KMS-11 (cell line): ENCODE data around the gene CHKB.

Experiments used
- H2AFZ ChIP-seq: fragments of 200-600 bp; sonication (generic); 2 replicates; pipeline ENCODE4 v1.6.1; 2016; ENCODE audit warnings: antibody characterized with exemption, mixed run types, low read depth
- H3K27ac ChIP-seq: fragments of 200-600 bp; sonication (generic); 2 replicates; pipeline ENCODE4 v1.6.1; 2016; ENCODE audit warnings: mild to moderate bottlenecking, mixed run types
- H3K27me3 ChIP-seq: fragments of 200-600 bp; sonication (generic); 2 replicates; pipeline ENCODE4 v1.6.1; 2017; ENCODE audit warnings: mild to moderate bottlenecking, low read depth, mixed run types, moderate library complexity; ENCODE audit not compliant: insufficient read depth
- H3K36me3 ChIP-seq: fragments of 200-600 bp; sonication (generic); 2 replicates; pipeline ENCODE4 v1.6.1; 2017; ENCODE audit warnings: mild to moderate bottlenecking, mixed run types; ENCODE audit not compliant: insufficient read depth
- H3K4me1 ChIP-seq: fragments of 200-600 bp; sonication (generic); 2 replicates; pipeline ENCODE4 v1.6.1; 2016; ENCODE audit warnings: mild to moderate bottlenecking, low read depth, mixed run types; ENCODE audit not compliant: poor library complexity, severe bottlenecking
- H3K4me2 ChIP-seq: fragments of 200-600 bp; sonication (generic); 2 replicates; pipeline ENCODE4 v1.7.0; 2016; ENCODE audit warnings: mild to moderate bottlenecking, mixed run types
- H3K4me3 ChIP-seq: fragments of 200-600 bp; sonication (generic); IDR thresholded peaks from 2 replicates; pipeline ENCODE4 v1.6.1; 2017; ENCODE audit warnings: low read depth, low read length, mixed read lengths; ENCODE audit not compliant: insufficient read depth
- H3K79me2 ChIP-seq: fragments of 200-600 bp; sonication (generic); 2 replicates; pipeline ENCODE4 v1.6.1; 2016; ENCODE audit warnings: low read depth, mixed run types; ENCODE audit not compliant: insufficient read depth
- H3K9ac ChIP-seq: fragments of 200-600 bp; sonication (generic); 2 replicates; pipeline ENCODE4 v1.6.1; 2016; ENCODE audit warnings: mild to moderate bottlenecking, mixed run types
- H4K20me1 ChIP-seq: fragments of 200-600 bp; sonication (generic); 2 replicates; pipeline ENCODE4 v1.6.1; 2016; ENCODE audit warnings: mild to moderate bottlenecking, mixed run types; ENCODE audit not compliant: insufficient read depth
- TF ChIP-seq, protein P1 (sequence below): fragments of 200-600 bp; sonication (generic); conservative IDR thresholded peaks from 2 replicates; pipeline ENCODE4 v1.6.1; 2017; ENCODE audit warnings: low read depth, mild to moderate bottlenecking, antibody characterized with exemption, low read length, moderate library complexity, mixed read lengths

Gene CHKB

DNA sequence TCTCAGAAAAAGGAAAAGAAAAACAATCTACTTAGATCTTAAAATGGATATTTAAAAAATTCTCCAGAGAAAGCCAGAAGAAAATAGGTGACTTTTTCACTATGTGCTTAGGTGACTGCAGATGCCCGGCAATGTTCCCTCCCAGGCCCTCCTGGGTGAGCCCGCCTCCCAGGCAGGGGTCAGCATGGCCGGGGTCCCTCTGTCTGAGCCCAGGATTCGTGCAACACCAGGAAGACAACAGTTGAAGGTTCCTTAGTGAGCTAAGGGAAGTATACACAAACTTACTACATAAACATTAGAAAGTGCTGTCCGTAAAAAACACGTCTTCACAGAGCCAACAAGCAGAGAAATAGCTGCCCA is 29.5 kb upstream of the CHKB start:
- Histone ChIP-seq H3K4me1 (no peaks in the 10 kb centered on the region), H3K27me3 (peaks cover 42% of the 10 kb centered on the region), H3K4me3 (no peak overlapping the region), H3K27ac (no peak overlapping the region), H3K9ac (no peak overlapping the region), H2AFZ (no peak overlapping the region), H3K79me2 (no peaks in the 10 kb centered on the region), H4K20me1 (no peaks in the 10 kb centered on the region), H3K4me2 (no peak overlapping the region), H3K36me3 (no peaks in the 10 kb centered on the region)
- TF ChIP-seq, protein P1, sequence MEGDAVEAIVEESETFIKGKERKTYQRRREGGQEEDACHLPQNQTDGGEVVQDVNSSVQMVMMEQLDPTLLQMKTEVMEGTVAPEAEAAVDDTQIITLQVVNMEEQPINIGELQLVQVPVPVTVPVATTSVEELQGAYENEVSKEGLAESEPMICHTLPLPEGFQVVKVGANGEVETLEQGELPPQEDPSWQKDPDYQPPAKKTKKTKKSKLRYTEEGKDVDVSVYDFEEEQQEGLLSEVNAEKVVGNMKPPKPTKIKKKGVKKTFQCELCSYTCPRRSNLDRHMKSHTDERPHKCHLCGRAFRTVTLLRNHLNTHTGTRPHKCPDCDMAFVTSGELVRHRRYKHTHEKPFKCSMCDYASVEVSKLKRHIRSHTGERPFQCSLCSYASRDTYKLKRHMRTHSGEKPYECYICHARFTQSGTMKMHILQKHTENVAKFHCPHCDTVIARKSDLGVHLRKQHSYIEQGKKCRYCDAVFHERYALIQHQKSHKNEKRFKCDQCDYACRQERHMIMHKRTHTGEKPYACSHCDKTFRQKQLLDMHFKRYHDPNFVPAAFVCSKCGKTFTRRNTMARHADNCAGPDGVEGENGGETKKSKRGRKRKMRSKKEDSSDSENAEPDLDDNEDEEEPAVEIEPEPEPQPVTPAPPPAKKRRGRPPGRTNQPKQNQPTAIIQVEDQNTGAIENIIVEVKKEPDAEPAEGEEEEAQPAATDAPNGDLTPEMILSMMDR, result no peak

DNA sequence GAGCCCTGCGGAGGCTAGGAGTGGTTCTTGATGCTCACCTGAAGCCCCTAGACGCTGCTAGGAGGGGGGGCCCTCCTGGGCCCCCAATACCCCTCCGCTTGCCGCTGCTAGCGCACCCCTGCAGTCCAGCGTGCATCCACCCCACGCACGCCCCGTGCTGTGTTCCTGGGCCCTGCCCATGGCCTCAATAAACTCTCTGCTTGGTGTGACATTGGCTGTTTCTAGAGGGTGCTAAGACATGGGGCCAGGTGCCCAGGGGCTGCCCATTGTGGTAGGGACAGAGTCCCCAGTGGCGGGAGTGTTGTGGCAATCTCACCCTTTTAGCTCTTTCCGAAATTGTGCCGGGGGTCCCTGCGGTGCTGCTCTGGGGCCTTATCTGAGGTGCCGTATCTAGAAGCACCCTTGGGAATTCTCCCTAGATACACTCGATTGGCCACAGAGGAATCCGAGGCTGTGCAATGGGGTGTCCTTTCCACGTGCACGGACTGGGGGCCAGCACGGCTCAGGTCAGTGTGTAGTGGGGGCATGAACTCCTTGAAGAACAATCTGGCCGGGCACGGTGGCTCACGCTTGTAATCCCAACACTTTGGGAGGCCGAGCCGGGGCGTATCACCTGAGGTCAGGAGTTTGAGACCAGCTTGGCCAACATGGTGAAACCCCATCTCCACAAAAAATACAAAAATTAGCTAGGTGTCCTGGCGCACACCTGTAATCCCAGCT is 28.9 kb upstream of the CHKB start:
- TF ChIP-seq, protein P1, result no peak
- Histone ChIP-seq H3K36me3 (no peaks in the 10 kb centered on the region), H3K4me1 (no peaks in the 10 kb centered on the region), H2AFZ (no peak overlapping the region), H3K4me3 (no peak overlapping the region), H3K9ac (no peak overlapping the region), H3K79me2 (no peaks in the 10 kb centered on the region), H3K4me2 (no peak overlapping the region), H4K20me1 (no peaks in the 10 kb centered on the region), H3K27me3 (peaks cover 49% of the 10 kb centered on the region), H3K27ac (no peak overlapping the region)

DNA sequence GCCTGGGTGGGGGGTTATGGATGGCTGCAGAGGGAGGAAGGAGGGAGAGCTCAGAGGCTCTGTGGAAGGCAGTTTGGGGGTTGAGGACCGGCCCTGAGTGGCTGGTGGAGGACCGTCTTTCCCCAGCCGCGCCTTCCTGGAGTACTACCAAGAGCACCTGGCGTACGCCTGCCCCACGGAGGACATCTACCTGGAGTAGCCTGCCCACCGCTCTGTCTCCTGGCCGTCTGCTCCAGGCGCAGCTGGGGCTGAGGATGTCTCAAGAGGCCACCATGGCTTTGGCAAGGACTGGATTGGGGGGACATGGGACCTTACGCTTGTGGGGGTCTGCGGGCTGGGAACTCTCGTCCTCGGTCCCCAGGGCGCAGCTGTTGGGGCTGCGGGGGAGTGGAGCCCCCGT is 27.9 kb upstream of the CHKB start:
- Histone ChIP-seq H4K20me1 (no peaks in the 10 kb centered on the region), H3K4me1 (no peaks in the 10 kb centered on the region), H3K4me2 (no peak overlapping the region), H3K27me3 (peaks cover 52% of the 10 kb centered on the region), H3K4me3 (no peak overlapping the region), H3K9ac (no peak overlapping the region), H3K36me3 (no peaks in the 10 kb centered on the region), H3K79me2 (no peaks in the 10 kb centered on the region), H3K27ac (no peak overlapping the region), H2AFZ (no peak overlapping the region)
- TF ChIP-seq, protein P1, result no peak

DNA sequence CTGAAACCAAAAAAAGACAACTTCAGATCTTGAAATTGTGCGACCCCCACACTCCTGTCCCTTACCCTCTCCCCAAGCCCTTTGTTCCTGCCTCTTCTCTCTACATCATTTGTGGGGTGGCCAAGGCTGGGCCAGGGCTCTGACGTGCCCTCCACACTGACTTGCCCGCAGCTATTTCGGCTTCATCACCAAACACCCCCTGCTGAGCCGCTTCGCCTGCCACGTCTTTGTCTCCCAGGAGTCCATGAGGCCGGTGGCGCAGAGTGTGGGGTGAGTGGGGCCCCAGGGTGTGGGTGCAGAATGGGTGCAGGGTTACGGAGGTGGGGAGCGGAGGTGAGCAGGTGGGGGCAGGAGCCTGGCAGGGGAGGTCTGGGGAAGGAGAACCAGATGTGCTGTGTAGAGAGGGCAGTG is 27.4 kb upstream of the CHKB start:
- no peak overlapping the region for H2AFZ ChIP-seq
- no peak overlapping the region for H3K4me2 ChIP-seq
- H3K4me3 ChIP-seq, result no peak overlapping the region
- TF ChIP-seq, protein P1, result no peak
- no peaks in the 10 kb centered on the region for H3K79me2 ChIP-seq
- H3K36me3 ChIP-seq, result no peaks in the 10 kb centered on the region
- peaks cover 53% of the 10 kb centered on the region for H3K27me3 ChIP-seq
- no peaks in the 10 kb centered on the region for H3K4me1 ChIP-seq
- H3K9ac ChIP-seq, result no peak overlapping the region
- H4K20me1 ChIP-seq, result no peaks in the 10 kb centered on the region
- H3K27ac ChIP-seq, result no peak overlapping the region
